Neural progenitor cell (in vitro differentiated cells): Measurements from ENCODE around the gene BLTP2. TPM values are rescaled to one million over a fixed set of nuclear protein-coding genes. Genes with fewer than 3 reads are reported as not detected.
"Not testable (repeated sequence)": the region's sequence is repeated elsewhere in the genome, so short reads cannot be mapped to it uniquely, and the experiment has no call there.

Experiments used
- DNase-seq: peaks from one replicate; pipeline ENCODE4 v3.0.0-alpha.2; 2016; ENCODE audit warnings: low spot score
- H2AFZ ChIP-seq: fragments of 200-600 bp; sonication (generic); replicated peaks from 2 replicates; pipeline ENCODE4 v1.6.1; 2016; ENCODE audit warnings: antibody characterized with exemption
- H3F3A ChIP-seq: fragments of 200-600 bp; sonication (generic); 2 replicates; pipeline ENCODE4 v1.6.1; 2016; ENCODE audit warnings: antibody characterized with exemption, low read depth
- H3K27ac ChIP-seq: fragments of 200-600 bp; sonication (generic); 2 replicates; pipeline ENCODE4 v1.5.1; 2016; ENCODE audit warnings: mild to moderate bottlenecking
- H3K27me3 ChIP-seq: fragments of 200-600 bp; sonication (generic); 2 replicates; pipeline ENCODE4 v1.6.1; 2016; ENCODE audit warnings: mild to moderate bottlenecking, moderate library complexity
- H3K36me3 ChIP-seq: fragments of 200-600 bp; sonication (generic); 2 replicates; pipeline ENCODE4 v1.5.1; 2016
- H3K4me1 ChIP-seq: fragments of 200-600 bp; sonication (generic); 2 replicates; pipeline ENCODE4 v1.6.1; 2016; ENCODE audit warnings: mixed run types
- H3K4me2 ChIP-seq: fragments of 200-600 bp; sonication (generic); 2 replicates; pipeline ENCODE4 v1.6.1; 2016
- H3K4me3 ChIP-seq: fragments of 200-600 bp; sonication (generic); 2 replicates; pipeline ENCODE4 v1.5.1; 2016
- H3K79me2 ChIP-seq: fragments of 200-600 bp; sonication (generic); 2 replicates; pipeline ENCODE4 v1.6.1; 2016; ENCODE audit warnings: low read depth
- H3K9ac ChIP-seq: fragments of 200-600 bp; sonication (generic); 2 replicates; pipeline ENCODE4 v1.6.1; 2016
- H3K9me3 ChIP-seq: fragments of 200-600 bp; sonication (generic); 2 replicates; pipeline ENCODE4 v1.5.1; 2016; ENCODE audit warnings: low read depth
- H4K20me1 ChIP-seq: fragments of 200-600 bp; sonication (generic); 2 replicates; pipeline ENCODE4 v1.6.1; 2016; ENCODE audit warnings: low read depth
- H3K27ac Mint-ChIP-seq: 3 replicates; pipeline ENCODE4 v1.8.0; 2021; ENCODE audit warnings: mixed read lengths
- H3K27me3 Mint-ChIP-seq: 2 replicates; pipeline ENCODE4 v1.8.0; 2022; ENCODE audit warnings: low read depth, mild to moderate bottlenecking, inconsistent platforms, moderate library complexity, mixed read lengths; ENCODE audit not compliant: insufficient read depth
- H3K36me3 Mint-ChIP-seq: 3 replicates; pipeline ENCODE4 v1.8.0; 2021; ENCODE audit warnings: mixed read lengths
- H3K4me1 Mint-ChIP-seq: 3 replicates; pipeline ENCODE4 v1.8.0; 2021; ENCODE audit warnings: mixed read lengths
- H3K4me3 Mint-ChIP-seq: 3 replicates; pipeline ENCODE4 v1.8.0; 2021; ENCODE audit warnings: mild to moderate bottlenecking, moderate library complexity, mixed read lengths
- H3K9me3 Mint-ChIP-seq: 3 replicates; pipeline ENCODE4 v1.8.0; 2020; ENCODE audit warnings: mixed read lengths
- EZH2 ChIP-seq: fragments of 200-600 bp; sonication (generic); IDR thresholded peaks from 2 replicates; pipeline ENCODE4 v1.6.1; 2017; ENCODE audit warnings: antibody characterized with exemption, mild to moderate bottlenecking, moderate library complexity
- EZH2phosphoT487 ChIP-seq: fragments of 200-600 bp; sonication (generic); IDR thresholded peaks from 2 replicates; pipeline ENCODE4 v1.6.1; 2017; ENCODE audit warnings: antibody characterized with exemption
- total RNA-seq: library from RNA; depleted of rRNA; stranded (reverse); fragments of >200 nt; gene quantifications from 2 replicates; pipeline ENCODE4 v1.2.3, GENCODE V29; 2015; ENCODE audit warnings: low replicate concordance
- TF ChIP-seq, protein P1 (sequence below): fragments of 200-600 bp; sonication (generic); IDR thresholded peaks from 2 replicates; pipeline ENCODE4 v1.5.1; 2017; ENCODE audit warnings: antibody characterized with exemption, mild to moderate bottlenecking

BLTP2 gene
- total RNA-seq, 1 donor from 2014 or later, result 130 TPM

- not testable (repeated sequence) for H3K9me3 Mint-ChIP-seq, H3K9ac ChIP-seq, H3K27me3 Mint-ChIP-seq, H3K27ac ChIP-seq, H3K9me3 ChIP-seq, H3K27me3 ChIP-seq, H3K4me3 Mint-ChIP-seq, H3K27ac Mint-ChIP-seq, H3F3A ChIP-seq, H2AFZ ChIP-seq, H3K4me2 ChIP-seq, H3K4me3 ChIP-seq, H4K20me1 ChIP-seq, DNase-seq, H3K4me1 ChIP-seq
- Mint-ChIP-seq H3K36me3 (peaks cover 33% of the 10 kb centered on the region), H3K4me1 (peaks cover 17% of the 10 kb centered on the region)
- Histone ChIP-seq H3K79me2 (peaks cover 66% of the 10 kb centered on the region), H3K36me3 (peaks cover 10% of the 10 kb centered on the region)
These were observed 13.4 kb upstream of the BLTP2 start for GRCh38 chr17:28658342-28658741.

DNA sequence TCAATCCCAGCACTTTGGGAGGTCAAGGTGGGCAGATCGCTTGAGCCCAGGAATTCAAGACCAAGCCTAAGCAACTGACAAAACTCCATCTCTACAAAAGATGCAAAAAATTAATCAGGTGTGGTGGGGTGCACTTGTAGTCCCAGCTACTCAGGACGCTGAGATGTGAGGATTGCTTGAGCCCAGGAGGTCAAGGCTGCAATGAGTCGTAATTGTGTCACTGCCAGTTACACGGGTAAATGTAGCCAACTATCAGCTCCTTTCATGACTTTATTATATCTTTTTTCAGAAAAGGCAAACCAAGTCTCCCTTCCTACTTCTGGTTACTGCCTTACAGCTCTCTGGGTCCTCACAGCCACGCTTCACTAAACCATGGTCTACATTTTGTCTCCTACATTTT, 12.8 kb upstream of the BLTP2 start:
- no peak for TF ChIP-seq EZH2
- TF ChIP-seq, protein P1, sequence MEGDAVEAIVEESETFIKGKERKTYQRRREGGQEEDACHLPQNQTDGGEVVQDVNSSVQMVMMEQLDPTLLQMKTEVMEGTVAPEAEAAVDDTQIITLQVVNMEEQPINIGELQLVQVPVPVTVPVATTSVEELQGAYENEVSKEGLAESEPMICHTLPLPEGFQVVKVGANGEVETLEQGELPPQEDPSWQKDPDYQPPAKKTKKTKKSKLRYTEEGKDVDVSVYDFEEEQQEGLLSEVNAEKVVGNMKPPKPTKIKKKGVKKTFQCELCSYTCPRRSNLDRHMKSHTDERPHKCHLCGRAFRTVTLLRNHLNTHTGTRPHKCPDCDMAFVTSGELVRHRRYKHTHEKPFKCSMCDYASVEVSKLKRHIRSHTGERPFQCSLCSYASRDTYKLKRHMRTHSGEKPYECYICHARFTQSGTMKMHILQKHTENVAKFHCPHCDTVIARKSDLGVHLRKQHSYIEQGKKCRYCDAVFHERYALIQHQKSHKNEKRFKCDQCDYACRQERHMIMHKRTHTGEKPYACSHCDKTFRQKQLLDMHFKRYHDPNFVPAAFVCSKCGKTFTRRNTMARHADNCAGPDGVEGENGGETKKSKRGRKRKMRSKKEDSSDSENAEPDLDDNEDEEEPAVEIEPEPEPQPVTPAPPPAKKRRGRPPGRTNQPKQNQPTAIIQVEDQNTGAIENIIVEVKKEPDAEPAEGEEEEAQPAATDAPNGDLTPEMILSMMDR, result no peak
- TF ChIP-seq EZH2phosphoT487, result no peak
- Mint-ChIP-seq H3K27me3 (peaks cover 6% of the 10 kb centered on the region), H3K4me3 (no peak overlapping the region), H3K27ac (no peak overlapping the region), H3K4me1 (peaks cover 11% of the 10 kb centered on the region), H3K36me3 (peaks cover 33% of the 10 kb centered on the region), H3K9me3 (peaks cover 7% of the 10 kb centered on the region)
- Histone ChIP-seq H3K9ac (no peak overlapping the region), H3F3A (peaks cover 2% of the 10 kb centered on the region), H2AFZ (no peak overlapping the region), H3K79me2 (peaks cover 60% of the 10 kb centered on the region), H3K9me3 (peaks cover 8% of the 10 kb centered on the region), H3K27ac (no peak overlapping the region), H3K36me3 (peaks cover 10% of the 10 kb centered on the region), H3K27me3 (no peaks in the 10 kb centered on the region), H3K4me1 (peaks cover under 1% of the 10 kb centered on the region), H3K4me2 (no peak overlapping the region), H3K4me3 (no peak overlapping the region), H4K20me1 (peaks cover 11% of the 10 kb centered on the region)
- DNase-seq, result no peak

GRCh38 chr17:28655160-28655559, 10.2 kb upstream of the BLTP2 start:
- no peak overlapping the region for H3K4me2 ChIP-seq
- DNase-seq, result no peak
- H3K4me1 Mint-ChIP-seq, result no peaks in the 10 kb centered on the region
- peaks cover 37% of the 10 kb centered on the region for H3K79me2 ChIP-seq
- H3K4me3 Mint-ChIP-seq, result no peak overlapping the region
- no peak overlapping the region for H3K27ac ChIP-seq
- peaks cover 4% of the 10 kb centered on the region for H3K27me3 Mint-ChIP-seq
- no peaks in the 10 kb centered on the region for H3K27me3 ChIP-seq
- no peaks in the 10 kb centered on the region for H3K9me3 Mint-ChIP-seq
- no peak overlapping the region for H3K9ac ChIP-seq
- H3K4me3 ChIP-seq, result no peak overlapping the region
- peaks cover 2% of the 10 kb centered on the region for H3K9me3 ChIP-seq
- no peak overlapping the region for H3K27ac Mint-ChIP-seq
- H2AFZ ChIP-seq, result no peak overlapping the region
- H3K36me3 ChIP-seq, result peaks cover 8% of the 10 kb centered on the region
- no peak for TF ChIP-seq EZH2phosphoT487
- TF ChIP-seq, protein P1, result no peak
- no peak for TF ChIP-seq EZH2
- H3K4me1 ChIP-seq, result no peaks in the 10 kb centered on the region
- peaks cover 22% of the 10 kb centered on the region for H3K36me3 Mint-ChIP-seq
- peaks cover 8% of the 10 kb centered on the region for H4K20me1 ChIP-seq
- H3F3A ChIP-seq, result no peaks in the 10 kb centered on the region

GRCh38 chr17:28648698-28649097, 3.7 kb upstream of the BLTP2 start:
- H3K27me3 ChIP-seq, result no peaks in the 10 kb centered on the region
- H3K9me3 ChIP-seq, result no peaks in the 10 kb centered on the region
- H3K4me1 ChIP-seq, result peaks cover 2% of the 10 kb centered on the region
- peaks cover 11% of the 10 kb centered on the region for H4K20me1 ChIP-seq
- H3K79me2 ChIP-seq, result peaks cover 11% of the 10 kb centered on the region
- Mint-ChIP-seq H3K4me1 (peaks cover 15% of the 10 kb centered on the region), H3K36me3 (no peaks in the 10 kb centered on the region), H3K27ac (no peak overlapping the region), H3K27me3 (peaks cover 6% of the 10 kb centered on the region), H3K9me3 (no peaks in the 10 kb centered on the region), H3K4me3 (no peak overlapping the region)
- peaks cover 4% of the 10 kb centered on the region for H3K36me3 ChIP-seq
- no peak overlapping the region for H3K9ac ChIP-seq
- TF ChIP-seq EZH2phosphoT487, result no peak
- no peak for TF ChIP-seq EZH2
- TF ChIP-seq, protein P1, result no peak
- no peak overlapping the region for H2AFZ ChIP-seq
- H3K4me3 ChIP-seq, result no peak overlapping the region
- DNase-seq, result no peak
- H3K4me2 ChIP-seq, result no peak overlapping the region
- H3F3A ChIP-seq, result peaks cover 33% of the 10 kb centered on the region
- H3K27ac ChIP-seq, result no peak overlapping the region
